ENCODE results near the gene COL4A1.

DNA sequence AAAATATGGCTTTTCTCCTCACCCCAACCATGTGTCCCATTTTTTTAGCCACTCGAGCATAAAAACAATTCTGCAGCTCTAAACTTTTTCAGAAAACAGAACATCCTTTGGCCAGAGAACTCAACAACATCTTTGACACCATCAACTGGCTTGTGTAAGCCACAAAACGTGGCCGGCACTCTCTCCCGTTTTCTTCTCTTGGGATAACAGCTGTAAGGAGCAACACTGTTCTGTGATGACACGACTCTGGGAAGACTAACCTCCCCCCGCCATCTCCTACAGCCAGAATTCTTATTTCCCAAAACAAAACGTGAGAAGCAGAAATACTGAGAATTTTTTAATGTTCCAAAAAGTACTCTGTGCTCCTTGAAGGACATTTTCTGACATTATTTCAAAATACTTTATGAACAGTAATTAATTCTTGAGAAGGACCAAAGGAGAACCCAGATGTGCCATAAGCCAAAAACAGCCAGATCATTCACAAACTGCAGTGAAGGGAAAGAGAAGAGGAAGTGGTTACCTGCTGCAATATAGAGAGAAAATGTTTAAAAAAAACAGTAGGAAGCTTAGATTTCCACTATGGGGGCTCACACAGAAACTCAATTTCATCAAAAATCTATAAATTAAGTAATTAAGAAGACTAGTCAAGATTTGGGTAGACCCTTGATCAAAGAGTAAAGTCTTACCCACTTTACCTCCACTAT, 25.8 kb downstream of the COL4A1 start:
- no peak for TF ChIP-seq GATA2 (IDR thresholded peaks at IDR 0.05; ENCODE audit: low read depth, low read length)
- TF ChIP-seq GATA3 (IDR thresholded peaks at IDR 0.05; ENCODE audit: low read depth, low read length) = no peak

All from SH-SY5Y (cell line).